ENCODE data around the gene NAV3.

NAV3 gene

DNA sequence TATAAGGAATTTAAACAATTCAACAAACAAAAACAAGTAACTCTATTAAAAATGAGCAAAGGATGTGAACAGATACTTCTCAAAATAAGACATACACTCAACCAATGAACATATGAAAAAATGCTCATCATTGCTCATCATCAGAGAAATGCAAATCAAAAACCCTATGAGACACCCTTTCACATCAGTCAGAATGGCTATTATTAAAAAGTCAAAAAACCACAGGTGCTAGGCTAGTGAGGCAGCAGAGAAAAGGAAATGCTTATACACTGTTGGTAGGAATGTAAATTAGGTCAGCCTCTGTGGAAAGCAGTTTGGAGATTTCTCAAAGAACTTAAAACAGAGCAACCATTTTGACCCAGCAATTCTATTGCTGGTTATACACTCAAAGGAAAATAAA lies 52.0 kb downstream of the NAV3 start:
- TF ChIP-seq, protein P1, sequence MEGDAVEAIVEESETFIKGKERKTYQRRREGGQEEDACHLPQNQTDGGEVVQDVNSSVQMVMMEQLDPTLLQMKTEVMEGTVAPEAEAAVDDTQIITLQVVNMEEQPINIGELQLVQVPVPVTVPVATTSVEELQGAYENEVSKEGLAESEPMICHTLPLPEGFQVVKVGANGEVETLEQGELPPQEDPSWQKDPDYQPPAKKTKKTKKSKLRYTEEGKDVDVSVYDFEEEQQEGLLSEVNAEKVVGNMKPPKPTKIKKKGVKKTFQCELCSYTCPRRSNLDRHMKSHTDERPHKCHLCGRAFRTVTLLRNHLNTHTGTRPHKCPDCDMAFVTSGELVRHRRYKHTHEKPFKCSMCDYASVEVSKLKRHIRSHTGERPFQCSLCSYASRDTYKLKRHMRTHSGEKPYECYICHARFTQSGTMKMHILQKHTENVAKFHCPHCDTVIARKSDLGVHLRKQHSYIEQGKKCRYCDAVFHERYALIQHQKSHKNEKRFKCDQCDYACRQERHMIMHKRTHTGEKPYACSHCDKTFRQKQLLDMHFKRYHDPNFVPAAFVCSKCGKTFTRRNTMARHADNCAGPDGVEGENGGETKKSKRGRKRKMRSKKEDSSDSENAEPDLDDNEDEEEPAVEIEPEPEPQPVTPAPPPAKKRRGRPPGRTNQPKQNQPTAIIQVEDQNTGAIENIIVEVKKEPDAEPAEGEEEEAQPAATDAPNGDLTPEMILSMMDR (IDR thresholded peaks at IDR 0.05): no peak

DNA sequence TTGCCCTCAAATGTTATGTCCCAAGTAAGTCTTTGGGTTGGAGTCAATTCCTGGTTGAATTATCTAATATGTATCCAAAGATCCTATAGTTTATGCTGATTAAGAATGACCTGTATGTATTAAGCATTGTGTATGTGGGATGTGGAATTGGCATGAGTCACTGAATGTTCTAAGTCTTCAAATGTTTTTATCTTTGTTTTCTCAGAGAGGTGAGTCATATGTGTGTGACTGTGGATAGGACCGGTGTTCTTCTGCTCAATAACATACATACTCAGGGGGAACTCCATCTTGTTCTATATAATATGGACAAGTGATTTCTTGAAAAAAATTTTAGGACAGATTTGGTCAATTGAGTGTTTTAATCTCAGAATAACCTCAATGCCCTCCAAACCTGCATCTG lies 57.9 kb downstream of the NAV3 start:
- TF ChIP-seq, protein P1 (IDR thresholded peaks at IDR 0.05): no peak

DNA sequence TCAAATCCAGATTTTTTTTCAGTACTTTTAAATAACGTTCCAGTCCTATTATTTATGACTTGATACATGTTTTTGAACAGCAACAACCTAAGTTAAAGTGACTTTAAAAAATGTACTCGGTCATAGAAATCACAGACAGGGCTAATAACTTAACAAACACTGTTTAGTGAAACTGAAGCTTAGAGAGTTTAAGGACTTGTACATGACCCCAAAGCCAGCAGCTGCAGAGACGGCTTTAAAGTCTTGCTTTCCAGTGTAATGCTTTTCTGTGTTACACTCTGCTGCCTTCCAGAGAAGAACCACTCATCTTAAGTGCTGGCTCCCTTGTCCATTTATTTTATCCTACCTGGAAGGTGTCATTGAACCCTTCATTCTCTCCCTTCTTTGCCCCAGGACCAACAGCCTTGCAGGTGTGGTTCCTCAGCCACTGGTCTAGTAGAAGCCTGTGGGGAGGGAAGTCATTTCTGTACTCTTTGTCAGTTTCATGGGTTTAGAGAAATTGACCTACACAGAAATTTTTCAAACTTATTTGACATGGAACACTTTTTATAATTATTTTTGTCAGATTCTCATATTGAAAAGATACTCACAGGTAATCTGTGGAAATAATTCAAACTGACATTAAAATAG lies 60.9 kb downstream of the NAV3 start:
- TF ChIP-seq, protein P1 (IDR thresholded peaks at IDR 0.05): no peak

DNA sequence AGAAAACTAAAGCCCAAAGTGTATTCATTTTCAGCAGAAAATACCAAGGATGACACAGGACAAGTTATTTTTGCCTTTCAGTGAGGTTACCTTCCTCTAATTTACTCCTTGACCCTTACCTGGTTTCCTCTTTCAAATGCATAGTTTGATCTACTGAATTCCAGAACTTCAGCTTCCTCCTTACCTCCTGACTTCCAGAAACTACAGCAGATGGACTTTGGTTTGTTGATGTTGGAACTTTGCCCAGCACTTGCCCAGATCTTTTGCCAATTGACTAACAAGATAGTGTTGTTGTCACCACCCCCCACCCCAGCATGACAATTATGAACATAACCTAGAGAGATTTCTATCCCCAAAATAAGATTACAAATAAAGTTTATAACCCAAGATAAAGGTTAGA lies 63.2 kb downstream of the NAV3 start:
- TF ChIP-seq, protein P1 (IDR thresholded peaks at IDR 0.05): no peak

DNA sequence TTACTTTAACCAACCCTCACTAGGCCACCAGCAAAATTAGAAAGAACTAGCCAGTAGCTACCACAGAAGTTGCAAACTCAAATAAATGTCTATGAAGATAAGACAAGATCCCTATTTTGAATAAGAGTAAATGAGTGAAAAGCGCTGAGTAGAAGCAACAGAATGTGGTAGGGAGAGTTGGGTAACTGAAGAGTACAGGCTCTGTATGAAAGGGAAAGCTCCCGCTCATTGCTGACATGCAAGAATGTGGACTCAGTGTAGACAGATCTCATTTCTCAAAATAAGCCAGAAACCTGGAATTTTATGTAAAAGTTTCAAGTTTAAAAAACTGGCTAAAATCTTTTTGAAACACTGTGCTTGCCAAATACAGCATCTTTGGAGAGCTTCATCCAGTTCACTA lies 63.9 kb downstream of the NAV3 start:
- TF ChIP-seq, protein P1 (IDR thresholded peaks at IDR 0.05): no peak

DNA sequence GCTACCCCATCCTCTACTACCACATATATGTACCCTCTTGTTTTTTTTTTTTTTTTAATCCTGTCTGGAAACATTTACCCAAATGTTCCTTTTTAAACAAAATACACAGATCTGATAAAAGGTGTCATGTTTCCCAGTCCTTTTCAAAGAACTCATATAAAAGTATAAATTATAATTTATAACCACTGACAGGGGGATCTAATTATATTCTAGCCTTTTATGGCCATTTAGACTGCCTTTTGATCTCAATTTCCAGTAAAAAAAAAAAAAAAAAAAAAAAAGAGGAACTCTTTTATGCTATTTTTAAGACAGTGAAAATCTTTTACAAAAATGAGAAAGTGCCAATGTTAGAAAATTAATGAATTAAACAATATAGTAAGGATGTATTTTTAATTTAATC lies 65.0 kb downstream of the NAV3 start:
- TF ChIP-seq, protein P1 (IDR thresholded peaks at IDR 0.05): no peak

DNA sequence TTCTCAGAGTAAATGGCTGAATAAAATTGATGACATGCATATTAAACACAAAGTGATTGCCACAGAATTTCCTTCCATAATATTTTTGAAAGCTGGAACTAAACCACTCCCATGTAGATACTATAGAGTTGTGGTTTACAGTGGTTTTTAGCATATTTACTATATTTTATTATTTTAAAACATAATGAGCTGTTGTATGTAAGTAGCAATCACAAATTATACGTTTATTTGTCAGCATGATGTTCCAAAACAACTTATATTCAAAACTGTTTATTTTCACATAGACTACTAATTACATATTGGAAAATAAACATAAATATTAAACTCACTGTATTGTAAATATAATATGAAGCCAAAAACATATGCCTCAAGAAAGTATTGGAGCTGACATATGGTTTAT lies 77.2 kb downstream of the NAV3 start:
- TF ChIP-seq, protein P1 (IDR thresholded peaks at IDR 0.05): no peak

DNA sequence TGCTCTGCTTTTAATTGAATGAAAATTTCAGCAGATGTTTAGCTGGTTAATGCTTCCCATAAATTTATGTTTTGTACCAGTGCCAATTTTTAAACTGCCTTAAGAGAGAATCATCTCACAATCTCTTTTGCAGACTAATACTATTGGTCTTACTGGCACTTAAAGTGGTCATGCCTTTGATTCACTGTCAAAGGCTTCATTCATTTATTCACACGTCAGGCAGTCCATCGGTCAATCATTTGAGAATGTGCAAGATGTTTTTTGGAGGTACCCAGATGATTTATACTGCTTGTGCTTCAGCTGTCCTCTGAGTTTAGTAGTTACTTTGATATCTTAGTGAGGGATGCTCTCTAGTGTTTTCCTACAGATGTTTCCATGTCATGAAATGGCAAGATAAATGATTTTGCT lies 83.4 kb downstream of the NAV3 start:
- TF ChIP-seq, protein P1 (IDR thresholded peaks at IDR 0.05): no peak
